Activated T-cell treated with anti-CD3 and anti-CD28 coated beads, Interleukin-2, amount 50 U/mL, for 72 hours (primary cell): Measurements from ENCODE around the gene DGKB. TPM values are rescaled to one million over a fixed set of nuclear protein-coding genes. Genes with fewer than 3 reads are reported as not detected.

Experiments used
- ATAC-seq, 2 donors: fragments of 150-1000 bp; cut with Tn5 transposase; replicated peaks in 1 of 2; 2 replicates each; pipeline ENCODE4 v1.10.0; 2021; ENCODE audit warnings: moderate library complexity in 2 of 2, mild to moderate bottlenecking in 1 of 2
- DNase-seq, 2 donors: peaks; one replicate each; pipeline ENCODE4 v3.0.0; 2021 to 2022; ENCODE audit warnings: mixed read lengths in 1 of 2
- H3K27ac Mint-ChIP-seq: one replicate; pipeline ENCODE4 v1.8.0; 2022; ENCODE audit warnings: mild to moderate bottlenecking, moderate library complexity, mixed read lengths
- H3K27me3 Mint-ChIP-seq: one replicate; pipeline ENCODE4 v1.8.0; 2022; ENCODE audit warnings: low read depth, mixed read lengths
- H3K36me3 Mint-ChIP-seq, 2 donors: one replicate each; pipeline ENCODE4 v1.8.0; 2022; ENCODE audit warnings: mixed read lengths in 2 of 2, mild to moderate bottlenecking in 1 of 2; ENCODE audit not compliant: insufficient read depth in 2 of 2
- H3K4me1 Mint-ChIP-seq: one replicate; pipeline ENCODE4 v1.8.0; 2022; ENCODE audit warnings: low read depth, mixed read lengths
- H3K4me3 Mint-ChIP-seq, 2 donors: one replicate each; pipeline ENCODE4 v1.8.0; 2022; ENCODE audit warnings: mild to moderate bottlenecking in 2 of 2, mixed read lengths in 2 of 2, moderate library complexity in 2 of 2
- H3K9me3 Mint-ChIP-seq, 2 donors: one replicate each; pipeline ENCODE4 v1.8.0; 2022; ENCODE audit warnings: mixed read lengths in 2 of 2
- total RNA-seq, 2 donors: library from RNA; stranded (reverse); gene quantifications; one replicate each; pipeline ENCODE4 v1.2.3, GENCODE V29; 2022

DGKB gene
- total RNA-seq = not detected

- Mint-ChIP-seq H3K9me3 (peaks cover 0 to 2% of the 10 kb centered on the region in 2 donors), H3K27ac (no peak within 1 kb of the TSS), H3K4me1 (no peaks in the 10 kb centered on the region), H3K36me3 (no peaks in the 10 kb centered on the region), H3K27me3 (no peaks in the 10 kb centered on the region), H3K4me3 (no peak within 1 kb of the TSS)
- no peak for DNase-seq
- ATAC-seq = no peak
These were observed at the start of gene DGKB for GRCh38 chr7:14902589-14903067. DGKB (minus strand) TSS chr7:14902751.

- DNase-seq (no peak), ATAC-seq (no peak)
- no peaks in the 10 kb centered on the region for H3K36me3 Mint-ChIP-seq
- no peaks in the 10 kb centered on the region for H3K4me1 Mint-ChIP-seq
- no peaks in the 10 kb centered on the region for H3K27me3 Mint-ChIP-seq
- H3K9me3 Mint-ChIP-seq = peaks cover 0 to 7% of the 10 kb centered on the region in 2 donors
- no peak overlapping the region for H3K27ac Mint-ChIP-seq
- H3K4me3 Mint-ChIP-seq = no peak overlapping the region
These were observed 47.5 kb upstream of the DGKB start for GRCh38 chr7:14950013-14950412.

DNA sequence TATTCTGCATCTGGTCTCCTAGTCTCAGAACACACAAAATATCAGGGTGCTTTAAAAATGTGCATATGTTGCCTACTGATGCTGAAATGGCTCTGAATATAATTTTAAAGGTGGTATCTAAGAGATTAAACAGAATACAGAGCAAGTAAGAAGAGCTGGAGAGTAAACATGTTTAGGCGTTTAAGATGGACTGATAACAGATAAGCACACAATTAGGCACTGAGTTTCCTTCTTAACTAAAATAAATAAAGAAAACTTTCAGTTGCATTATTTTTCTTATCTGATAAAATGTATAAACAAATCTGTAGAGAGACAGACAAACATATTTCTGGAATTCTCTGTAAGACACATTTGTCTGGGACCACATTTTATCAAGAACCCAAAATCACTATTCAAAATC is 35.6 kb upstream of the DGKB start:
- no peak for ATAC-seq
- H3K36me3 Mint-ChIP-seq = no peaks in the 10 kb centered on the region
- no peaks in the 10 kb centered on the region for H3K27me3 Mint-ChIP-seq

DNA sequence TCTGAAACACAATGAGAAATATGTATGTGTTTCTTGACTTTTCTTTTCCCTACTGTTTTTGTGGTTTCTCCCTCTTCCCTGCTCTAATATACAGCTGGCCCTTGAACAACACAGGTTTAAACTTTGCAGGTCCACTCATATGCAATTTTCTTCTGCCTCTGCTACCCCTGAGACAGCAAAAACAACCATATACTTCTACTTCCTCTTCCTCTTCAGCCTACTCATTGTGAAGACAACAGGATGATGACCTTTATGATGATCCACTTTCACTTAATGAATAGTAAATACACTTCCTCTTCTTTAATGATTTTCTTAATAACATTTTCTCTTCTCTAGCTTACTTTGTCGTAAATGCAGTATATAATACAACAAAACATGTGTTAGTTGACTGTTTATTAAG is 35.0 kb upstream of the DGKB start:
- Mint-ChIP-seq H3K27me3 (no peaks in the 10 kb centered on the region), H3K4me1 (no peaks in the 10 kb centered on the region), H3K36me3 (no peaks in the 10 kb centered on the region)

More for the DNA sequence above, 35.6 kb upstream of the DGKB start:
- Mint-ChIP-seq H3K9me3 (peaks cover 0 to 11% of the 10 kb centered on the region in 2 donors), H3K27ac (no peak overlapping the region), H3K4me1 (no peaks in the 10 kb centered on the region), H3K4me3 (no peak overlapping the region)
- DNase-seq = no peak

GRCh38 chr7:14936554-14936953 is 34.0 kb upstream of the DGKB start:
- Mint-ChIP-seq H3K4me3 (no peak overlapping the region), H3K9me3 (peaks cover 0 to 13% of the 10 kb centered on the region in 2 donors), H3K27ac (no peak overlapping the region), H3K27me3 (no peaks in the 10 kb centered on the region), H3K4me1 (no peaks in the 10 kb centered on the region), H3K36me3 (no peaks in the 10 kb centered on the region)
- ATAC-seq = no peak
- no peak for DNase-seq

More for the DNA sequence above, 35.0 kb upstream of the DGKB start:
- no peak for ATAC-seq
- DNase-seq = no peak
- Mint-ChIP-seq H3K27ac (no peak overlapping the region), H3K4me3 (no peak overlapping the region), H3K9me3 (peaks cover 0 to 10% of the 10 kb centered on the region in 2 donors)

DNA sequence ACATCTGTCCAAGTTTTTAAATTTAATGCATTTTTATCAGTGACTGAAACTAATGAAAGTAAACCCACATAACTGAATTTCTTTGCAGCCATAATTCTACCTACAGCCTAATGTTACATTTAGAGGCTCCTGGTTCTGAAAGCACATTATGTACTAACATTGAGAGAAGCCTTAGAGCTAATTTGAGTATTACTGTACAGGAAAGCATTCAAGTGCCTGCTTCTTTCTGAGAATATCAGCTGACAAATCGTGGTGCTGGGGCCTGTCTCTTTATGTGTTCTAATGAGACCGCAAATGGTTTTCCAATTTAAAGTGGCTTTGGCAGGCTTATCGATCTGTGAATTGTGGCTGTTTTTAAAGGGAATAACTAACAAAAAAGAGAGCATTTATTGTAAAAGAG is 32.3 kb upstream of the DGKB start:
- no peaks in the 10 kb centered on the region for H3K4me1 Mint-ChIP-seq
- H3K9me3 Mint-ChIP-seq = peaks cover 2 to 17% of the 10 kb centered on the region in 2 donors
- ATAC-seq (no peak), DNase-seq (no peak)
- no peak overlapping the region for H3K27ac Mint-ChIP-seq
- H3K27me3 Mint-ChIP-seq = no peaks in the 10 kb centered on the region
- H3K36me3 Mint-ChIP-seq = no peaks in the 10 kb centered on the region
- no peak overlapping the region for H3K4me3 Mint-ChIP-seq

DNA sequence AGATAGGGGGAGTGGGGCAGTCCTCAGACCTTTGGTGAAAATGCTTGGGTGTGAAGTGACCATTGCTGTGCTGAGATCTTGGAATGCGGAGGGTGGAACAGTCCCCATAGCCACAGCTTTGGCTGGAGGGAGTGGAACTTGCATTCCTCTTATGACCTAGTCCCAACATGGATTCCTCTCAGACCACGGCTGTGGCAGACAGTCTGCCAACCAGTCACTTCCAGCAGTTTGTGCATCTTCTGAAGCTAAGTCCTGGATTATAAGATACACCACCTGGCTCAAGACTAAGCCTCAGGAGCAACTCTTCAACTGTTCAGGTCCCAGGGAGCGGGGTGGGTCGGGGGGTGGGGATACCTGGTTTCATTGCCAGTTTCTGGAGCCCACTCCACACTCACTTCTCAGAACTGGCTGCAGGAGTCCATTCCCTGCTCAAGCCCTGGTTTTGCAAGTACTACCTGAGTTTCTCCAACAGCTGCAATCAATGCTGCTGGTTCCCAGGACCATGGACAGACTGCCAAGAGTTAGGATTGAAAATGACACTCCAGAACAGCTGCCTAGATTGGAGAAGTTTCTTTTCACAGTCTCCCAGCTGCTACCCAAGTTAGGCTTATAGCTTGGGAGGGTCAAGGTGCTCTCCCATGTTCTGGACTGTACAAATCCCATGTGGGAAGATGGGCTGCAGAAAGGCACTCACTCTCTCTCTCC is 29.1 kb upstream of the DGKB start:
- Mint-ChIP-seq H3K27me3 (no peaks in the 10 kb centered on the region), H3K27ac (no peak overlapping the region), H3K36me3 (no peaks in the 10 kb centered on the region), H3K9me3 (peaks cover 5 to 17% of the 10 kb centered on the region in 2 donors), H3K4me1 (no peaks in the 10 kb centered on the region), H3K4me3 (no peak overlapping the region)
- ATAC-seq (no peak), DNase-seq (no peak)

DNA sequence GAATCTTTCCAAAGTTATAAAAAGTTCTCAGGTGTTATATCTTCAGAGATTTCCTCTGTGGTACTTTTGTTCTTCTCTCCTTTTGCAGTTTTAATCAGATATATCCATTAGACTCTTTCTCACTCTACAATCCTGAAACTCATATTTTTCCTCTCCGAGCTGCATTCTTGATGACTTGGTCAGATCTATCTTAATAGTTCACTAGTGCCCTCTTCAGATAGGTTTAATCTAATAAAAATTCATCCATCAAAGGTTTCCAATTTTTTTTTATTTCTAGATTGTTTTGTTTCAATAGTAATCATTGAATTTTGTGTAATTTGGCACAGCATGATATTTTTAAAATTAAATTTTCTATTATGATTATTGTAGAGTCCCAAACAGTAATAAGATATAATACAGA is 21.8 kb upstream of the DGKB start:
- peaks cover 2 to 9% of the 10 kb centered on the region in 2 donors for H3K9me3 Mint-ChIP-seq
- no peak overlapping the region for H3K4me3 Mint-ChIP-seq
- no peaks in the 10 kb centered on the region for H3K4me1 Mint-ChIP-seq

GRCh38 chr7:14911077-14911476 is 8.5 kb upstream of the DGKB start:
- Mint-ChIP-seq H3K27me3 (no peaks in the 10 kb centered on the region), H3K9me3 (peaks cover 4 to 8% of the 10 kb centered on the region in 2 donors), H3K36me3 (peaks cover 0 to 3% of the 10 kb centered on the region in 2 donors), H3K4me1 (no peaks in the 10 kb centered on the region), H3K27ac (no peak overlapping the region), H3K4me3 (no peak overlapping the region)
- DNase-seq = no peak
- no peak for ATAC-seq

More for the DNA sequence above, 21.8 kb upstream of the DGKB start:
- Mint-ChIP-seq H3K27ac (no peak overlapping the region), H3K27me3 (no peaks in the 10 kb centered on the region), H3K36me3 (no peaks in the 10 kb centered on the region)
- no peak for ATAC-seq
- no peak for DNase-seq

GRCh38 chr7:14908697-14909096 is 6.1 kb upstream of the DGKB start:
- ATAC-seq = no peak
- H3K36me3 Mint-ChIP-seq = no peaks in the 10 kb centered on the region
- H3K4me1 Mint-ChIP-seq = no peaks in the 10 kb centered on the region

GRCh38 chr7:14905764-14906163 is 3.2 kb upstream of the DGKB start:
- H3K9me3 Mint-ChIP-seq = peaks cover 0 to 2% of the 10 kb centered on the region in 2 donors
- H3K27ac Mint-ChIP-seq = no peak overlapping the region
- DNase-seq (no peak), ATAC-seq (no peak)
- no peak overlapping the region for H3K4me3 Mint-ChIP-seq
- H3K4me1 Mint-ChIP-seq = no peaks in the 10 kb centered on the region
- H3K36me3 Mint-ChIP-seq = no peaks in the 10 kb centered on the region
- no peaks in the 10 kb centered on the region for H3K27me3 Mint-ChIP-seq

More at GRCh38 chr7:14908697-14909096, 6.1 kb upstream of the DGKB start:
- no peak for DNase-seq
- no peak overlapping the region for H3K4me3 Mint-ChIP-seq
- no peak overlapping the region for H3K27ac Mint-ChIP-seq
- peaks cover 0 to 4% of the 10 kb centered on the region in 2 donors for H3K9me3 Mint-ChIP-seq
- H3K27me3 Mint-ChIP-seq = no peaks in the 10 kb centered on the region

- H3K4me3 Mint-ChIP-seq = no peak overlapping the region
- no peak for DNase-seq
- ATAC-seq = no peak
- no peaks in the 10 kb centered on the region for H3K36me3 Mint-ChIP-seq
- peaks cover 0 to 3% of the 10 kb centered on the region in 2 donors for H3K9me3 Mint-ChIP-seq
- no peaks in the 10 kb centered on the region for H3K4me1 Mint-ChIP-seq
- H3K27me3 Mint-ChIP-seq = no peaks in the 10 kb centered on the region
- no peak overlapping the region for H3K27ac Mint-ChIP-seq
These were observed 2.5 kb downstream of the DGKB start for GRCh38 chr7:14900051-14900450.

DNA sequence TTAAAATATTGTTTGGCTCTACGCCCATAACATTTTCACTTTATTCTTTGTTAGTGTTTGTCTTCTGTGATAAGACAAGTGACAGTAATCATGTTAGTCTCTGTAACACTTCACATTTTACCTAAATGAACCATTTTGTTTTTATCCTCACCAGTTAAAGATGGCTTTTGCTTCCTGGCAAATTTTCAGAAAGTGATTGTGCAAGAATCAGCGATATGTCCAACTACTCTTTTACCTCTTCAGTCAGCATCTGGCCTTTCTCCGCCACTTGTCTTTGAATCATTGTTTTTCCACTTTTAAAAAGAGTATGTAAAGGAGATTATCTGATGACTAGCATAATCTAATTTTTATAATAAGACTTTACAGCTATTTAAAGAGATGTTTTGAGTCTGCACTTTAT is 3.5 kb downstream of the DGKB start:
- no peak overlapping the region for H3K4me3 Mint-ChIP-seq
- DNase-seq (no peak), ATAC-seq (no peak)
- no peaks in the 10 kb centered on the region for H3K36me3 Mint-ChIP-seq
- peaks cover 0 to 3% of the 10 kb centered on the region in 2 donors for H3K9me3 Mint-ChIP-seq
- H3K4me1 Mint-ChIP-seq = no peaks in the 10 kb centered on the region
- no peaks in the 10 kb centered on the region for H3K27me3 Mint-ChIP-seq
- H3K27ac Mint-ChIP-seq = no peak overlapping the region

GRCh38 chr7:14896461-14896860 is 6.1 kb downstream of the DGKB start:
- no peak overlapping the region for H3K4me3 Mint-ChIP-seq
- no peak overlapping the region for H3K27ac Mint-ChIP-seq
- H3K4me1 Mint-ChIP-seq = no peaks in the 10 kb centered on the region
- ATAC-seq = no peak
- H3K27me3 Mint-ChIP-seq = no peaks in the 10 kb centered on the region
- DNase-seq = no peak
- H3K36me3 Mint-ChIP-seq = no peaks in the 10 kb centered on the region
- peaks cover 0 to 9% of the 10 kb centered on the region in 2 donors for H3K9me3 Mint-ChIP-seq
